A673 (cell line): ENCODE measurements around the gene CEBPZ. TPM values are rescaled to one million over a fixed set of nuclear protein-coding genes. Genes with fewer than 3 reads are reported as not detected.

Experiments used
- BruUV-seq: library from RNA; stranded (reverse); fragments of 400-500 nt; replicated peaks from 2 replicates; lab custom pipeline; 2021; lab: Mats Ljungman, UMichigan
- CTCF ChIA-PET: fragments of 300-600 bp; sonication (Branson Sonifier 250); formaldehyde crosslinking; loops from one replicate; lab custom pipeline; 2022; ENCODE audit warnings: antibody characterized with exemption; lab: Charles Lee
- POLR2A ChIA-PET: fragments of 300-600 bp; sonication (Branson Sonifier 250); formaldehyde crosslinking; loops from one replicate; lab custom pipeline; 2022; ENCODE audit warnings: antibody characterized with exemption; ENCODE audit not compliant: low non-redundant PET; lab: Charles Lee
- DNase-seq: peaks from one replicate; pipeline ENCODE4 v3.0.0-alpha.2; 2015; ENCODE audit warnings: low spot score
- H3K27ac ChIP-seq: fragments of 200-600 bp; sonication (generic); 2 replicates; pipeline ENCODE4 v1.5.1; 2016; ENCODE audit warnings: mixed run types, low read depth, mild to moderate bottlenecking, mixed read lengths, antibody characterized with exemption, low read length; ENCODE audit not compliant: poor library complexity, severe bottlenecking
- H3K27me3 ChIP-seq: fragments of 200-600 bp; sonication (generic); replicated peaks from 2 replicates; pipeline ENCODE4 v1.6.1; 2017; ENCODE audit warnings: mixed run types, low read depth, mild to moderate bottlenecking, mixed read lengths, antibody characterized with exemption, low read length; ENCODE audit not compliant: insufficient read depth, poor library complexity
- H3K36me3 ChIP-seq: fragments of 200-600 bp; sonication (generic); 2 replicates; pipeline ENCODE4 v1.6.1; 2016; ENCODE audit warnings: mixed run types, mild to moderate bottlenecking, mixed read lengths, antibody characterized with exemption, low read length; ENCODE audit not compliant: insufficient read depth, poor library complexity, severe bottlenecking
- H3K4me1 ChIP-seq: fragments of 200-600 bp; sonication (generic); 2 replicates; pipeline ENCODE4 v1.6.1; 2017; ENCODE audit warnings: mixed run types, mild to moderate bottlenecking, mixed read lengths, antibody characterized with exemption, low read length; ENCODE audit not compliant: insufficient read depth, poor library complexity, severe bottlenecking
- H3K4me3 ChIP-seq: fragments of 200-600 bp; sonication (generic); 2 replicates; pipeline ENCODE4 v1.5.1; 2016; ENCODE audit warnings: low read depth, mixed run types, mild to moderate bottlenecking, mixed read lengths, low read length; ENCODE audit not compliant: poor library complexity, severe bottlenecking
- H3K9me3 ChIP-seq: fragments of 200-600 bp; sonication (generic); 2 replicates; pipeline ENCODE4 v1.6.1; 2016; ENCODE audit warnings: mixed run types, low read depth, mild to moderate bottlenecking, mixed read lengths, antibody characterized with exemption, low read length; ENCODE audit not compliant: poor library complexity, severe bottlenecking
- EZH2 ChIP-seq: fragments of 200-600 bp; sonication (generic); IDR thresholded peaks from 2 replicates; pipeline ENCODE4 v1.6.1; 2017; ENCODE audit warnings: borderline replicate concordance, low read depth, mild to moderate bottlenecking, mixed read lengths, antibody characterized with exemption, low read length; ENCODE audit not compliant: poor library complexity, severe bottlenecking
- intact Hi-C: fragments of 100-400 bp; cut with micrococcal nuclease; formaldehyde crosslinking; loops from one replicate; pipeline ENCODE4 v1.10.0; 2022; ENCODE audit not compliant: unreplicated experiment
- total RNA-seq: library from RNA; stranded (reverse); gene quantifications from 2 replicates; pipeline ENCODE4 v1.2.3, GENCODE V29; 2021
- TF ChIP-seq, protein P1 (sequence below): fragments of 300-800, 200-600 bp; sonication (generic); conservative IDR thresholded peaks from 2 replicates; pipeline ENCODE4 v1.5.1; 2017; ENCODE audit warnings: low read depth, mild to moderate bottlenecking, antibody characterized with exemption, low read length, moderate library complexity, mixed read lengths

The CEBPZ gene
- total RNA-seq, 1 experiment from 2014 or later = 98.9 TPM

DNA sequence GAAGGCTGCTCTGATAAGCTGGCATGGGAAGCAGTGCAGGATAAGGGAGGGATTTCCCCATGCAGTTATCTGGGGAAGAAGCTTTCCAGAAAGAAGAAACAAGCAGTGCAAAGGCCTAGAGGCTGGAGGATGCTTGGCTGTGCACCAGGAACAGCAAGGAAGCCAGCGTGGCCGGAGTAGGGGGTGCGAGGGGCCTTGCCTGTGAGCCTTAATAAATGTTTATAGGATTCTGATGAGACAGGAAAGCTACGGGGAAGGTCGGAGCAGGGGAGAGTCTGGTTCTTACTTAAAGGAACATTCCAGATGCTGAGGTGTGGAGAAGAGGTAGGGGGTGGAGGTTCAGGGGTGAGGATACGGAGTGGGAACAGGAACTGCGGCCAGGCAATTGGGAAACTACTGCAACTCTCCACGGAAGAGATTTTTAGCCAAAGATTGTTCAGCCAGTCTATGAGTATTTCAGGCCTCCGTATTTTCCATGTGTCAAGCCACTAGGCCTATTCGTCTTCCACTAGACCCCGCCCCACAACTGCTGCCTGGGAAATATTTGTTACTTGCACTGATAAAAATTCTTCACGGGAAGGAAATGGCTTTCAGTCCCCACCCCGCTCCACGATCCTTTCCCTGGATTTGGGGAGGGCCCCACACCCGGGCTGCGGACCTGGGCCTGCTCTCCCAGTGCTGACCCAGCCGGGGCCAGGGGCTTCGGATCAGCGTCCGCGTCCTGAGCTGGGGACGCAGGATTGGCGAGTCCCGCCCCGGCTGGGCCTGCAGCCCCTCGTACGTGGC lies 75.1 kb downstream of the CEBPZ start:
- BruUV-seq = no TSS peak
- peak overlapping the region; percentile 90 for H3K27ac ChIP-seq
- no peaks in the 10 kb centered on the region for H3K9me3 ChIP-seq
- peak; percentile 64 for DNase-seq
- no peaks in the 10 kb centered on the region for H3K27me3 ChIP-seq
- intact Hi-C loops = no loop called here
- CTCF ChIA-PET = interaction anchor here (0.6 kb wide), 1 partner anchor 16 kb away, joined by 4 read pairs; no protein-coding TSS in a partner anchor
- POLR2A ChIA-PET = interaction anchor here (0.7 kb wide), 1 partner anchor 245 kb away, joined by 3 read pairs; no protein-coding TSS in a partner anchor
- peaks cover 8% of the 10 kb centered on the region for H3K36me3 ChIP-seq
- TF ChIP-seq EZH2 = no peak
- TF ChIP-seq, protein P1, sequence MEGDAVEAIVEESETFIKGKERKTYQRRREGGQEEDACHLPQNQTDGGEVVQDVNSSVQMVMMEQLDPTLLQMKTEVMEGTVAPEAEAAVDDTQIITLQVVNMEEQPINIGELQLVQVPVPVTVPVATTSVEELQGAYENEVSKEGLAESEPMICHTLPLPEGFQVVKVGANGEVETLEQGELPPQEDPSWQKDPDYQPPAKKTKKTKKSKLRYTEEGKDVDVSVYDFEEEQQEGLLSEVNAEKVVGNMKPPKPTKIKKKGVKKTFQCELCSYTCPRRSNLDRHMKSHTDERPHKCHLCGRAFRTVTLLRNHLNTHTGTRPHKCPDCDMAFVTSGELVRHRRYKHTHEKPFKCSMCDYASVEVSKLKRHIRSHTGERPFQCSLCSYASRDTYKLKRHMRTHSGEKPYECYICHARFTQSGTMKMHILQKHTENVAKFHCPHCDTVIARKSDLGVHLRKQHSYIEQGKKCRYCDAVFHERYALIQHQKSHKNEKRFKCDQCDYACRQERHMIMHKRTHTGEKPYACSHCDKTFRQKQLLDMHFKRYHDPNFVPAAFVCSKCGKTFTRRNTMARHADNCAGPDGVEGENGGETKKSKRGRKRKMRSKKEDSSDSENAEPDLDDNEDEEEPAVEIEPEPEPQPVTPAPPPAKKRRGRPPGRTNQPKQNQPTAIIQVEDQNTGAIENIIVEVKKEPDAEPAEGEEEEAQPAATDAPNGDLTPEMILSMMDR = no peak
- peak overlapping the region; percentile 90 for H3K4me3 ChIP-seq
- peaks cover 11% of the 10 kb centered on the region for H3K4me1 ChIP-seq

DNA sequence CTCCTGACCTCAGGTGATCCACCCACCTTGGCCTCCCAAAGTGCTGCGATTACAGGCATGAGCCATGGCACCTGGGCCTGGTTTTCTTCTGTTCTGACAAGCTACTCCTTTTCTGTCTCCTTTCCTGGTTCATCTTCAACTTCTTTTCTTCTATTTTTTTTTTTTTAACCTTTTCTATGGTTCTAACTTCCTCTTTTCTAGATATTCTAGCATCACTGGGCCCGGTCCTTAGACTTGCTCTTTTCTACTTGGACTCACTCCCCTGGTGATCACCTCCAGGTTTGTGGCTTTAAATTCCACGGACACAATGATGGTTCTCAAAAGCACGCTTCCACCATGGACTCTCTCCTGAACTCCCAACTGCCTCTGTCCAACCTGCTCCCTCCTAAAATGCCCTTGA lies 76.6 kb downstream of the CEBPZ start:
- BruUV-seq = no TSS peak
- POLR2A ChIA-PET = no interaction called here
- peaks cover 24% of the 10 kb centered on the region for H3K4me1 ChIP-seq

DNA sequence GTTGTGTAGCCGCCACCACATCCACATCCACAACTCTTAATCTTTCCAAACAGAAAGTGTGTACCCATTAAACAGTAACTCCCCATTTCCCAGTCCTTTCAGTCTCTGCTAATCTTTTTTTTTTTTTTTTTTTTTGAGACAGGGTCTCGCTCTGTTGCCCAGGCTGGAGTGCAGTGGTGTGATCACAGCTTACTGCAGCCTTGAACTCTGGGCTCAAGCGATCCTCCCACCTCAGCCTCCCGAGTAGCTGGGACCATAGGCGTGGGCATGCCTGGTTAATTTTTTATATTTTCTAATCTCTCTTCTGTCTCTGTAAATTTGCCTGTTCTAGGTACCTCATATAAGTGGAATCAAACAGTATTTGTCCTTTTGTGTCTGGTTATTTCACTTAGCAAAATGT lies 78.2 kb downstream of the CEBPZ start:
- intact Hi-C loops = no loop called here
- BruUV-seq = no TSS peak
- Histone ChIP-seq H3K9me3 (no peaks in the 10 kb centered on the region), H3K27ac (no peak overlapping the region), H3K27me3 (no peaks in the 10 kb centered on the region), H3K4me1 (peaks cover 25% of the 10 kb centered on the region), H3K36me3 (peaks cover 9% of the 10 kb centered on the region), H3K4me3 (no peak overlapping the region)
- DNase-seq = no peak
- ChIA-PET POLR2A (no interaction called here), CTCF (no interaction called here)
- TF ChIP-seq EZH2 = no peak

More for the DNA sequence above, 76.6 kb downstream of the CEBPZ start:
- no peak overlapping the region for H3K27ac ChIP-seq
- no peak overlapping the region for H3K4me3 ChIP-seq
- no peaks in the 10 kb centered on the region for H3K27me3 ChIP-seq
- no peak for TF ChIP-seq EZH2
- TF ChIP-seq, protein P1 = no peak
- CTCF ChIA-PET = no interaction called here
- H3K36me3 ChIP-seq = peaks cover 8% of the 10 kb centered on the region
- H3K9me3 ChIP-seq = no peaks in the 10 kb centered on the region
- no peak for DNase-seq
- intact Hi-C loops = no loop called here

Other genes starting within 250 kb of the CEBPZ start
- gene HEATR5B, start 147.2 kb downstream of the CEBPZ start, total RNA-seq = 13.1 and 15.0 TPM in 2 replicates
- gene GPATCH11, start 147.1 kb downstream of the CEBPZ start, total RNA-seq = 15.3 and 15.6 TPM in 2 replicates
- gene EIF2AK2, start 74.6 kb downstream of the CEBPZ start, total RNA-seq = 64.4 and 68.4 TPM in 2 replicates
- gene SULT6B1, start 42.9 kb downstream of the CEBPZ start, total RNA-seq = not detected in 2 replicates
- 56.9 and 61.8 TPM in 2 replicates for gene CEBPZOS, start 35.1 kb downstream of the CEBPZ start, total RNA-seq
- gene NDUFAF7, start 62 bp upstream of the CEBPZ start, total RNA-seq = 21.1 and 25.0 TPM in 2 replicates
- gene PRKD3, start 93.2 kb upstream of the CEBPZ start, total RNA-seq = 53.1 and 54.9 TPM in 2 replicates
- gene QPCT, start 113.0 kb upstream of the CEBPZ start, total RNA-seq = 2.2 and 4.2 TPM in 2 replicates